ENCODE measurements around the gene PALLD. TPM values are rescaled to one million over a fixed set of nuclear protein-coding genes. Genes with fewer than 3 reads are reported as not detected.

The PALLD gene
- total RNA-seq, 1 donor from 2014 or later: 396 TPM

DNA sequence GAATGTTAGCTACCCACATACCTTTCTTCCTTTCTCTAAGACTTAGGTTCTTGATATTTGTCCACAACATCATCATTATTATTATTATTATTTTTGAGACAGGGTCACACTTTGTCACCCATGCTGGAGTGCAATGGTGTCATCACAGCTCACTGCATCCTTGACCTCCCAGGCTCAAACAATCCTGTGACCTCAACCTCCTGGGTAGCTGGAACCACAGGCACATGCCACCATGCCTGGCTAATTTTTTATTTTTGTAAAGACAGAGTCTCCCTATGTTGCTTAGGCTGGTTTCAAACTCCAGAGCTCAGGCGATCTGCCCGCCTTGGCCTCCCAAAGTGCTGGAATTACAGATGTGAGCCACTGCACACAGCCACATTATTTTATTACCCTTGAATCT is 394.2 kb downstream of the PALLD start:
- H3K27me3 Mint-ChIP-seq (ENCODE audit: unreplicated experiment): no peaks in the 10 kb centered on the region
- no peak overlapping the region for H3K4me3 Mint-ChIP-seq (ENCODE audit: unreplicated experiment)
- TF ChIP-seq, protein P1, sequence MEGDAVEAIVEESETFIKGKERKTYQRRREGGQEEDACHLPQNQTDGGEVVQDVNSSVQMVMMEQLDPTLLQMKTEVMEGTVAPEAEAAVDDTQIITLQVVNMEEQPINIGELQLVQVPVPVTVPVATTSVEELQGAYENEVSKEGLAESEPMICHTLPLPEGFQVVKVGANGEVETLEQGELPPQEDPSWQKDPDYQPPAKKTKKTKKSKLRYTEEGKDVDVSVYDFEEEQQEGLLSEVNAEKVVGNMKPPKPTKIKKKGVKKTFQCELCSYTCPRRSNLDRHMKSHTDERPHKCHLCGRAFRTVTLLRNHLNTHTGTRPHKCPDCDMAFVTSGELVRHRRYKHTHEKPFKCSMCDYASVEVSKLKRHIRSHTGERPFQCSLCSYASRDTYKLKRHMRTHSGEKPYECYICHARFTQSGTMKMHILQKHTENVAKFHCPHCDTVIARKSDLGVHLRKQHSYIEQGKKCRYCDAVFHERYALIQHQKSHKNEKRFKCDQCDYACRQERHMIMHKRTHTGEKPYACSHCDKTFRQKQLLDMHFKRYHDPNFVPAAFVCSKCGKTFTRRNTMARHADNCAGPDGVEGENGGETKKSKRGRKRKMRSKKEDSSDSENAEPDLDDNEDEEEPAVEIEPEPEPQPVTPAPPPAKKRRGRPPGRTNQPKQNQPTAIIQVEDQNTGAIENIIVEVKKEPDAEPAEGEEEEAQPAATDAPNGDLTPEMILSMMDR (IDR thresholded peaks at IDR 0.05): no peak
- peak overlapping the region; percentile 33 for H3K27ac Mint-ChIP-seq (ENCODE audit: unreplicated experiment)
- H3K36me3 Mint-ChIP-seq (ENCODE audit: unreplicated experiment): peaks cover 57% of the 10 kb centered on the region
- H3K4me1 Mint-ChIP-seq (ENCODE audit: unreplicated experiment): peaks cover 18% of the 10 kb centered on the region
- H3K9me3 Mint-ChIP-seq (ENCODE audit: unreplicated experiment): no peaks in the 10 kb centered on the region
- no peak for DNase-seq (ENCODE audit: extremely low spot score, unreplicated experiment)

DNA sequence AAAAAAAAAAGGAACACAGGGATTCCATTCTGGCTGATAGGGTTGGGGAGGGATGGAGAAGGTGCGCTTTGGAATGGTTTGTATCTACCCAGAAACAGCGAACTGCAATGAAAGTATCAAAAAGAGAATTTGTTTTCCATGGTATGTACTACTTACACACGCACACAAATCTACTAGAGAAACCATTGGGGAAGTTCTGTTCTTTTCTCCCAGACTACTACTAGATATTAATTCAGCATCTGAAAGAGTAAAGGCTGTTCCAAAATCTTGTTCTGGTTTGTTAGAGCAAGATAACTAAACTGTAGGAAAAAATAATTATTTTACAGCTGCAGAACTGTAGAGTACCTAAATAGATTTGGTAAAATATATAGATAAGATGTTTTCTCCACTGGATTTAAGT is 394.8 kb downstream of the PALLD start:
- peak overlapping the region; percentile 33 for H3K27ac Mint-ChIP-seq (ENCODE audit: unreplicated experiment)
- H3K27me3 Mint-ChIP-seq (ENCODE audit: unreplicated experiment): no peaks in the 10 kb centered on the region
- no peak overlapping the region for H3K4me3 Mint-ChIP-seq (ENCODE audit: unreplicated experiment)
- peaks cover 62% of the 10 kb centered on the region for H3K36me3 Mint-ChIP-seq (ENCODE audit: unreplicated experiment)
- peaks cover 12% of the 10 kb centered on the region for H3K4me1 Mint-ChIP-seq (ENCODE audit: unreplicated experiment)
- H3K9me3 Mint-ChIP-seq (ENCODE audit: unreplicated experiment): no peaks in the 10 kb centered on the region
- TF ChIP-seq, protein P1 (IDR thresholded peaks at IDR 0.05): no peak
- DNase-seq (ENCODE audit: extremely low spot score, unreplicated experiment): no peak

DNA sequence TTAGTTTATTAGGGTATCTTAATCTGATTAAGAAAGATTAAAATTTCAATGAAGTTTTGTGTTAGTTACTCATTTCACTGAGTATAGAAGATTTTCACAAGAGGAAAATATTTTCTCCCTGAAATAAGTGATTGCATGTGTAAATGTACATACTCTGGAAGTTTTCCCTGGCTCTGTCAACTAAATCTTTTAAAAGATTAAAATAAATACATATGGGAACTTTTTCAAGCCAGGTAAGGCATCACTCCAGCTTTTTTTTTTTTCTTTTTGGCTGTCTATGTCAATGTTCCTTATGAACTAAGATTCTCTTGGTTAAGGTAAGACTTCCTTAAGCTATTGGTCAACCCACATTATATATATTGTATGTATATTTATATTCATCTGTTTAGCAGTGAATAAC is 395.6 kb downstream of the PALLD start:
- Mint-ChIP-seq H3K9me3 (ENCODE audit: unreplicated experiment) (no peaks in the 10 kb centered on the region), H3K4me1 (ENCODE audit: unreplicated experiment) (peaks cover 10% of the 10 kb centered on the region), H3K27me3 (ENCODE audit: unreplicated experiment) (no peaks in the 10 kb centered on the region), H3K27ac (ENCODE audit: unreplicated experiment) (peak overlapping the region; percentile 43), H3K36me3 (ENCODE audit: unreplicated experiment) (peaks cover 61% of the 10 kb centered on the region), H3K4me3 (ENCODE audit: unreplicated experiment) (no peak overlapping the region)
- DNase-seq (ENCODE audit: extremely low spot score, unreplicated experiment): no peak
- TF ChIP-seq, protein P1 (IDR thresholded peaks at IDR 0.05): no peak

DNA sequence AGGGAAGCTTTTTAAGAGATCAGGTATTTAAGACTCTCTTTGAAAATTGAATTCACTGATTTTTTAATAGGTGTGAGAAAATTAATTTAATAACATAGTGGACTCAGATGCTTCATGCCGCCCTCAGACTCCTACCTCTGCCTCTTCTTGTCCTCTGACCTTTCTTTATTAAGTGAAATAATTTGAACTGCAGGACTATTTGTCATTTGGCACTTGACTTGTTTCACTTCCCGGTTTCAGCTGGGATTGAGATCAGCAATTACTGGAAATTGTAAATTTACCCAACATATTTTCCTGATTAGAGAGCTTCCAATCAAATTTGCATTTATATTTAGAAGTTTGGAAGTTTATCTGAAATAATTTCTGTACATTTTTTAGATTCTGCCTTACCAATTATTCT is 396.4 kb downstream of the PALLD start:
- Mint-ChIP-seq H3K36me3 (ENCODE audit: unreplicated experiment) (peaks cover 65% of the 10 kb centered on the region), H3K4me1 (ENCODE audit: unreplicated experiment) (peaks cover 3% of the 10 kb centered on the region), H3K4me3 (ENCODE audit: unreplicated experiment) (no peak overlapping the region), H3K27ac (ENCODE audit: unreplicated experiment) (peak overlapping the region; percentile 18), H3K27me3 (ENCODE audit: unreplicated experiment) (no peaks in the 10 kb centered on the region), H3K9me3 (ENCODE audit: unreplicated experiment) (no peaks in the 10 kb centered on the region)
- TF ChIP-seq, protein P1 (IDR thresholded peaks at IDR 0.05): no peak
- DNase-seq (ENCODE audit: extremely low spot score, unreplicated experiment): no peak

DNA sequence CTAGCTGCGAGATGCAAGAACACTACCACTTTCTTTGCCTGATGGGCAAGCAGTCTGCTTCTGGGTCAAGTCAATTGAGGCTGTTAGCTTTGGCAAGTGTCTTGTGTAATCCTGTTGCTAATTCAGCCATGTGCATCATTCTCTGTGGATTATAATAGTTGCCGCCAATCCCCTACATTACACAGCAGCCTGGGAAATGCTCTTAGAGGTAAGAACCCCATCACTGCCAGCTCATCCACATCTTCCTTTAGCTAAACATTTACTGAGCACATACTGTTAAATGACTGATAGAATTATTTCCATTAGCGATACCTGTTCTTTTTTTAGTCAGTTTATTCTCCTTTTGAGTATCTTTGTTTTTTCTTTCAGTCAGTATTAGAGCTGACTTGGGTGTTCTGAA is 397.0 kb downstream of the PALLD start:
- Mint-ChIP-seq H3K27ac (ENCODE audit: unreplicated experiment) (peak overlapping the region; percentile 21), H3K9me3 (ENCODE audit: unreplicated experiment) (no peaks in the 10 kb centered on the region)

More for the DNA sequence above, 397.0 kb downstream of the PALLD start:
- Mint-ChIP-seq H3K4me3 (ENCODE audit: unreplicated experiment) (no peak overlapping the region), H3K4me1 (ENCODE audit: unreplicated experiment) (peaks cover under 1% of the 10 kb centered on the region), H3K36me3 (ENCODE audit: unreplicated experiment) (peaks cover 71% of the 10 kb centered on the region), H3K27me3 (ENCODE audit: unreplicated experiment) (no peaks in the 10 kb centered on the region)
- DNase-seq (ENCODE audit: extremely low spot score, unreplicated experiment): no peak
- TF ChIP-seq, protein P1 (IDR thresholded peaks at IDR 0.05): no peak

All from osteocyte (in vitro differentiated cells).